ENCODE results near the gene PEX10.

Gene PEX10

GRCh38 chr1:2438641-2439040 lies 26.3 kb upstream of the PEX10 start:
- TF ChIP-seq USF1 (IDR thresholded peaks at IDR 0.05): no peak
- TF ChIP-seq TEAD4 (IDR thresholded peaks at IDR 0.05): no peak
- no peak for TF ChIP-seq FOXM1 (IDR thresholded peaks at IDR 0.05; ENCODE audit: borderline replicate concordance, low read depth)
- TF ChIP-seq MAX (IDR thresholded peaks at IDR 0.05): no peak
- TF ChIP-seq REST (IDR thresholded peaks at IDR 0.05; ENCODE audit: low read depth): no peak
- no peak for TF ChIP-seq YY1 (IDR thresholded peaks at IDR 0.05; ENCODE audit: low read depth)
- TF ChIP-seq ZBTB7A (IDR thresholded peaks at IDR 0.05; ENCODE audit: low read depth): no peak
- no peak for TF ChIP-seq EGR1 (IDR thresholded peaks at IDR 0.05)
- TF ChIP-seq TCF12 (IDR thresholded peaks at IDR 0.05; ENCODE audit: low read depth): no peak
- TF ChIP-seq CEBPB (IDR thresholded peaks at IDR 0.05): no peak
- no peak for TF ChIP-seq CREB1 (IDR thresholded peaks at IDR 0.05; ENCODE audit: low read depth)
- TF ChIP-seq EP300 (IDR thresholded peaks at IDR 0.05; ENCODE audit: borderline replicate concordance): no peak
- TF ChIP-seq NFIC (IDR thresholded peaks at IDR 0.05): no peak
- no peak for TF ChIP-seq TAF1 (IDR thresholded peaks at IDR 0.05; ENCODE audit: low read depth)
- no peak for TF ChIP-seq RAD21 (IDR thresholded peaks at IDR 0.05; ENCODE audit: low read depth)

GRCh38 chr1:2438038-2438437 lies 25.7 kb upstream of the PEX10 start:
- TF ChIP-seq EGR1 (IDR thresholded peaks at IDR 0.05): no peak
- TF ChIP-seq EP300 (IDR thresholded peaks at IDR 0.05; ENCODE audit: borderline replicate concordance): no peak
- no peak for TF ChIP-seq RAD21 (IDR thresholded peaks at IDR 0.05; ENCODE audit: low read depth)
- TF ChIP-seq REST (IDR thresholded peaks at IDR 0.05; ENCODE audit: low read depth): no peak
- no peak for TF ChIP-seq ZBTB7A (IDR thresholded peaks at IDR 0.05; ENCODE audit: low read depth)
- no peak for TF ChIP-seq YY1 (IDR thresholded peaks at IDR 0.05; ENCODE audit: low read depth)

GRCh38 chr1:2437617-2438016 lies 25.3 kb upstream of the PEX10 start:
- TF ChIP-seq YY1 (IDR thresholded peaks at IDR 0.05; ENCODE audit: low read depth): no peak
- TF ChIP-seq ZBTB7A (IDR thresholded peaks at IDR 0.05; ENCODE audit: low read depth): no peak
- TF ChIP-seq TCF12 (IDR thresholded peaks at IDR 0.05; ENCODE audit: low read depth): no peak
- no peak for TF ChIP-seq FOXM1 (IDR thresholded peaks at IDR 0.05; ENCODE audit: borderline replicate concordance, low read depth)
- TF ChIP-seq NFIC (IDR thresholded peaks at IDR 0.05): no peak
- no peak for TF ChIP-seq EGR1 (IDR thresholded peaks at IDR 0.05)
- no peak for TF ChIP-seq RAD21 (IDR thresholded peaks at IDR 0.05; ENCODE audit: low read depth)
- TF ChIP-seq USF1 (IDR thresholded peaks at IDR 0.05): no peak
- no peak for TF ChIP-seq TAF1 (IDR thresholded peaks at IDR 0.05; ENCODE audit: low read depth)
- TF ChIP-seq CEBPB (IDR thresholded peaks at IDR 0.05): no peak
- TF ChIP-seq MAX (IDR thresholded peaks at IDR 0.05): no peak
- no peak for TF ChIP-seq TEAD4 (IDR thresholded peaks at IDR 0.05)
- TF ChIP-seq REST (IDR thresholded peaks at IDR 0.05; ENCODE audit: low read depth): no peak
- no peak for TF ChIP-seq EP300 (IDR thresholded peaks at IDR 0.05; ENCODE audit: borderline replicate concordance)

GRCh38 chr1:2436876-2437275 lies 24.5 kb upstream of the PEX10 start:
- no peak for TF ChIP-seq TAF1 (IDR thresholded peaks at IDR 0.05; ENCODE audit: low read depth)

GRCh38 chr1:2435746-2436355 lies 23.5 kb upstream of the PEX10 start:
- no peak for TF ChIP-seq TCF12 (IDR thresholded peaks at IDR 0.05; ENCODE audit: low read depth)
- no peak for TF ChIP-seq TEAD4 (IDR thresholded peaks at IDR 0.05)
- TF ChIP-seq YY1 (IDR thresholded peaks at IDR 0.05; ENCODE audit: low read depth): no peak
- TF ChIP-seq MAX (IDR thresholded peaks at IDR 0.05): no peak
- TF ChIP-seq USF1 (IDR thresholded peaks at IDR 0.05): no peak
- TF ChIP-seq FOXM1 (IDR thresholded peaks at IDR 0.05; ENCODE audit: borderline replicate concordance, low read depth): no peak
- no peak for TF ChIP-seq NFIC (IDR thresholded peaks at IDR 0.05)
- no peak for TF ChIP-seq EGR1 (IDR thresholded peaks at IDR 0.05)
- no peak for TF ChIP-seq ZBTB7A (IDR thresholded peaks at IDR 0.05; ENCODE audit: low read depth)
- TF ChIP-seq RAD21 (IDR thresholded peaks at IDR 0.05; ENCODE audit: low read depth): no peak
- TF ChIP-seq CEBPB (IDR thresholded peaks at IDR 0.05): no peak
- no peak for TF ChIP-seq CREB1 (IDR thresholded peaks at IDR 0.05; ENCODE audit: low read depth)

Measured in Ishikawa (cell line).